T1000 (cell line): ENCODE data around the gene PTPN18.

ENCODE experiments used
- DNase-seq: peaks from one replicate; lab custom pipeline; 2025; ENCODE audit warnings: mixed read lengths; lab: John Stamatoyannopoulos, UW

The PTPN18 gene

DNA sequence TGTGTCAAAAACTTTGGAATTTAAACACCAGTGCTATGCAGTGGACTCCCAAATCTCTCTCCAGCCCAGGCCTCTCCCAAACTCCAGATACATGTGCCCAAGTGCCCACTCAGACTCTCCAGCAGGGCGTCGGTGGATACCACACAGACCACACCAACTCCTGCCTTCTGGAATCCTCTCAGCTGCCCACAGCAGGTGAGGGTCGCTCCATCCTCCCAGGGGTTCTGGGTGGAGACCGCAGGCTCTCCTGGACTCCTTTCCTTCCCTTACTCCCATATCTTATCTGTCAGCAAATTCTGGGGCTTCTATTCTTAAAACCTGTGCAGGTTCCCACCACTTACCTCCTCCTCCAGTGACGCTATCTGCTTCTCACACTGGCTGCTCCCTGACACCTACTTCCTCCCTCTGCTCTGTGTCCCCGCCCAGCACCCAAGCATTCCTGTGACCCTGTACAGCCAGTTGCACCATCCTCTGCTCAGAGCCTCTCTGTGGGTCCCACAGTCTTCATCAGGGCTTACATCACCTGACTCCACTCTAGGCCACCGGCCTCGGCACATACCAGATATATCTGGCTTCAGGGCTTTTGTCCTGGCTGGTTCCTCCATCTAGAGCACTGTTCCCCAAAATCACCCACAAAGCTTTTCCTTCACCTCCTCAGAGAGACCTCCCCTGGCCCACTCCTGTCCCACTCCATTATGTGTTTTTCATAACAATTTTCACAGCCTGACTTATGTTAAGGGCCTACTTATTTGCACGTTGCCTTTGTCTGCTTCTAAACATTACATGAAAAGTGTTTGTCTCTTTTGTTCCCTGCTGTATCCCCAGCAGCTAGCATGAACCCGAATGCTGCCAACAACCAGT is 15.7 kb upstream of the PTPN18 start:
- DNase-seq: no peak

DNA sequence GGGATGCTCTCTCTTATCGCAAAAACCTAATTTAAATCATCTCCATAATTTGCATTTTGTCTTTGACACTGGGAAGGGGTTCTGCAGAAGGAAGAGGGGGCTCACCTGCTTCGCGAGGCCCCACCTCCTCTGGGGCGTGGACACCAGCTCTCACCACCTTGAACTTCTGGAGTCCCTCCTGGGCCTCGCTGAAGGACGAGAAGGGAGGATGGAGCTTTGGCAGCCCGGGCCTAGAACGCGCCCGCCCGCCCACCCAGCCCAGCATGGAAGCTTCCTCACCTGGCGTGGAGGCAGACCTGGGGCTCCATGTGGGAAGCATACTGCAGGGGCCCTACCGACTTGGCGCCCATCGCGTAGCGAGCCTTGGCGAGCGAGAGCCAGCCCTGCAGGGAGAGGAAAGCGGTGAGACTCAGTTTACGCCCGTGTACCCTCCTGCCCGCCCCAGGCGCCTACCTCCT is 14.3 kb upstream of the PTPN18 start:
- no peak for DNase-seq

DNA sequence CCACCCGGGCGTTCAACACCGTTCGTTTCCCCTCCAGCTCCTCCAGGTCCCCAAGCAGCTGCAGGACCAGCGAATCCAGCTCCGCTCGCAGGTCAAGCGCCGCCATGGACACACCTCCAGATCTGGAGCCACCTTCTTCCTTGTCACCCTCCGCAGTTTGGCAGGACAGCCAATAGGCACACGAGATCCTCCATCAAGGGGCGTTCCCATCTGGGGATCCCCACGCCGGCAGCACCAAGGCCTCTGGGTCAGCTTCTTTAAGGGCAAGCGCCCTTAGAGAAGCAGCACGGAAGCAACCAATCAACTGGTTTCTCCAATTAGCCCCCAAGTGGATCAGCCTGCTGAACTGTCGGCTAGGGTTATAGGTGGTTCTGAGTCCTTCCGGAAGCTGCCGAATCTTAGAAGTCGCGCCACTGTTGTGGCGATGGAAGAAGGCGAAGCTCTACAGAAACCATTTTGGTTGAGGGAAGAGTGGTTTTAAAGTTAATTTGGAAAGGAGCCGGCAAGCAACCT is 13.8 kb upstream of the PTPN18 start:
- peak; percentile 75 for DNase-seq

GRCh38 chr2:130342533-130343275 is 13.2 kb upstream of the PTPN18 start, which contains the start of gene IMP4:
IMP4 (plus strand) TSS chr2:130342897; CDS start chr2:130342933, 36 bp downstream.
- DNase-seq: peak; percentile 93

GRCh38 chr2:130344578-130344977 is 11.3 kb upstream of the PTPN18 start:
- no peak for DNase-seq

GRCh38 chr2:130345091-130345490 is 10.8 kb upstream of the PTPN18 start:
- DNase-seq: no peak

- no peak for DNase-seq
Measured at GRCh38 chr2:130345611-130346010, 10.2 kb upstream of the PTPN18 start.

GRCh38 chr2:130346041-130346740 is 9.7 kb upstream of the PTPN18 start:
- DNase-seq: no peak

- DNase-seq: no peak
Measured at GRCh38 chr2:130346741-130347066, 9.2 kb upstream of the PTPN18 start.

DNA sequence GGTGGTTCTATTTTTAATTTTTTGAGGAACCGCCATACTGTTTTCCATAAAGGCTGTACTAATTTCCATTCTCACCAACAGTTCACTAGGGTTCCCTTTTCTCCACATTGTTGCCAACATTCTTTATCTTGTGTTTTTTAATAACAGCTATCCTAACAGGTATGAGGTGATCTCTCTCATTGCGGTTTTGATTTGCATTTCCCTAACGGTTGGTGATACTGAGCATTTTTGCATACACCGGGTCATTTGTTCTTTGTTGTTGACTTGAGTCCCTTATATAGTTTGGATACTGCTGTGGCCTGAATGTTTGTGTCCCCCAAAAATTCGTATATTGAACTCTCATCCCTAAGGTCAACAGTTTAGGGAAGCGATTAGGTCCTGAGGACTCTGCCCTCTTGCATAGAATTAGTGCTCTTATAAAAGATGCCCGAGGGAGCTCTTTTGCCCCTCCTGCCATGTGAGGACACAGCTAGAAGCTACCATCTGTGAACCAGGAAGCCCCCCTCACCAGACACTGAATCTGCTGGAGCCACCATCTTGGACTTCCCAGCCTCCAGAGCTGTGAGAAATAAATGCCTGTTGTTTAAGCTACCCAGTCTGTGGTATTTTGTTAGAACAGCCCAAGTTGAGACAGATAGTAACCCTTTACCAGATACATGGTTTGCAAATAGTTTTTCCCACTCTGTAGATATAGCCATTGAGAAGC is 8.5 kb upstream of the PTPN18 start:
- DNase-seq: no peak

GRCh38 chr2:130349174-130349573 is 6.7 kb upstream of the PTPN18 start:
- no peak for DNase-seq

- no peak for DNase-seq
Measured at GRCh38 chr2:130351711-130352110, 4.1 kb upstream of the PTPN18 start.

GRCh38 chr2:130352237-130352636 is 3.6 kb upstream of the PTPN18 start:
- DNase-seq: no peak

DNA sequence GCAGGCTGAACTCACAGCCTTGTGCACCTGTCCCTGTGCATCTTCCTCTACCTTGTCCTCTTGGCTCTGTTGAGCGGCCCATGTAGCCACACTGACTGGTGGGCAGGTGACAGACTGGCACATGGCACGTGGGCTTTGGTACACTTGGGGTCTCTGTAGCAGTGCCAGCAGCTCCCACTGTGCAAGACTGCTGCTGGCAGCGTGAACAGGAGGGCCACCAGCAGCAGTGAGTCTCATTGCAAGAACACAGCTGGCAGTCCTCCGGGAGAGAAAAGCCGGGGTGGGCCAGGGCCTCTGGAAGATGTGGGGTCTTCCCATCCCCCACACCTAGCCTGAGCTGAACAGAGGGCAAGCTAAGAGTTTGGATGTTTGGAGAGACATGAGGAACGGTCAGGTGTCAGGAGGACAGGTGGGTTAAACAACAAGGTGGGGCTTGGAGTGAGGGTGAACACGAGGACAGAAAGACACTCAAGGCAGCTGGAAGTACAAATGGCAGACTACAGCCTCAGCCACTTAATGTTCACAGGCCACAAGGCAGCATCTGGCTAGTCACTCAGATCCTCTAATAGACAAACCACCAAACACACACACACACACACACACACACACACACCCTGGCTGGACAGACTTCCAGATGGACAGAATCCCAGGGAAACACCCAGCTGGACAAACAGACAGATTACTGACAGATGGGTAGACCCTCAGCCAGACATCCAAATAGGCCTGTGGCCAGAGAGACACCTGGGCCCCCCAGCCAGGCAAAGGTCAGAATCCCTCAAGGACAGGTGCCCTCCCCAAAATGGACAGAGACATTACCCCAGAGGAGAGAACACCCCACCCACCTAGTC is 2.3 kb upstream of the PTPN18 start:
- no peak for DNase-seq

GRCh38 chr2:130354139-130354428 is 1.8 kb upstream of the PTPN18 start:
- DNase-seq: no peak

GRCh38 chr2:130355172-130355577 is 681 bp upstream of the PTPN18 start:
- no peak for DNase-seq

DNA sequence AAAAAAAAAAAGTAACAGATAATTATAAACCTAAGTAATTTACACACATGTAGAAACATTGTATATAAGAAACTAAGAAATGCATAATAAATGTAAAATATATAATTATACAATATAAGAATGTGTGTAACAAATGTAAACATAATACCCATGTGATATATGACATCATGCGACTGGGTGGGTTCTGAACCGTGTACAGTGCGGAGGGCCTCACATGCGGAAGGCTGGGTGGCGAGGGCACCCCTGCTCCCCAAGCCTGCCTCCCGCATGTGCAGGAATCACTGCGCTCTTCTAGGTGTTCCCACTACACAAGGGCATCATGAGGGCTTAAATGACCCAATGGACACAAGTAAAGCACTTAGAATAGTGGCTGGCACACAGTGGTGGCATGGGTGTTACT is 2.0 kb downstream of the PTPN18 start:
- DNase-seq: no peak

- no peak for DNase-seq
Measured at GRCh38 chr2:130358420-130359350, 2.8 kb downstream of the PTPN18 start.

GRCh38 chr2:130359466-130359865 is 3.6 kb downstream of the PTPN18 start:
- DNase-seq: no peak

DNA sequence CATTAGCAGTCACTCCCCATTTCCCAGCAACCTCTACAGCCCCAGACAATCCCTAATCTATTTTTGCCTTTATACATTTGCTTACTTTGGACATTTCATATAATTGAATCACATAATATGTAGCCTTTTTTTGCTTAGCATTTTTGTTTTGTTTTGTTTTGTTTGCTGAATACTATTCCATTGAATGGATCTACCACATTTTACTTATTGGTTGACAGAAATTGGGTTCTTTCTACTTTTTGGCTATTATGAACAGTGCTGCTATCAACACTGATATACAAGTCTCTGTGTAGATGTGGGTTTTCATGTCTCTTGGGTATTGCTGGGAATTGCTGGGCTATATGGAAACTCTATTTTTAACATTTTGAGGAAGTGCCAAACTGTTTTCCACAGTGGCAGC is 7.6 kb downstream of the PTPN18 start:
- DNase-seq: no peak
